ENCODE measurements around the gene WDR74.

DNA sequence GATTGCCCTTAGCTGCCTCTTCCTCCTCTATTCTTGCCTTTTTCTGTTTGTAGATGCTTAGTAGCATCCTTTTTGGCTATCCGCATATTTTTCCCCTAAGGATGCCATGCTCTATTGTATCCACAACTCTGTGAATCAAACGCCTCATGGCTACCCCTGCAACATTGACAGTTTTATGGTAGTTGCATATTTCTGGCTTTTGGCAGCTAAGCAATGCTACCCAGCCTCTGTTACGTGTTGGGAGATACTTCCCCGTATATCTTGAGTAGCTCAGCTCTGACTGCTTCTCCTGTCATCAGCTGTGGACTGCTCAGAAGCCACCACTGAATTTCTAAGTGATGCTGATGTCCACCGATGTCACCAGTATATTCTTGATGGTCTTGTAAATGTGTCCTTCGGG is 26.2 kb upstream of the WDR74 start:
- no peak for TF ChIP-seq CTCF (IDR thresholded peaks at IDR 0.05; ENCODE audit: low read depth, low read length)
- TF ChIP-seq EZH2phosphoT487 (IDR thresholded peaks at IDR 0.05; ENCODE audit: low read depth) = no peak

Measured in OCI-LY3 (cell line).